WTC11 (cell line): ENCODE data around the gene SMIM5. TPM values are rescaled to one million over a fixed set of nuclear protein-coding genes. Genes with fewer than 3 reads are reported as not detected.

Experiments used
- ATAC-seq: fragments of 200-7000 bp; cut with Tn5 transposase; 2 replicates; pipeline ENCODE4 v1.10.0; 2021; ENCODE audit warnings: mild to moderate bottlenecking, moderate library complexity
- CTCF ChIA-PET: fragments of 300-600 bp; sonication (Branson Sonifier 250); formaldehyde crosslinking; loops from one replicate; lab custom pipeline; 2021; ENCODE audit warnings: antibody characterized with exemption; lab: Charles Lee
- POLR2A ChIA-PET: fragments of 350-600 bp; sonication (Branson Sonifier 250); formaldehyde crosslinking; loops from one replicate; lab custom pipeline; 2021; ENCODE audit warnings: antibody characterized with exemption; lab: Charles Lee
- DNase-seq: peaks from one replicate; pipeline ENCODE4 v3.0.0; 2021; ENCODE audit warnings: low spot score
- H3K27ac Mint-ChIP-seq: 2 replicates; pipeline ENCODE4 v1.8.0; 2021; ENCODE audit warnings: mixed read lengths
- H3K27me3 Mint-ChIP-seq: 2 replicates; pipeline ENCODE4 v1.8.0; 2021; ENCODE audit warnings: low read depth, mild to moderate bottlenecking, moderate library complexity, mixed read lengths
- H3K36me3 Mint-ChIP-seq: 2 replicates; pipeline ENCODE4 v1.8.0; 2021; ENCODE audit warnings: mixed read lengths
- H3K4me1 Mint-ChIP-seq: 2 replicates; pipeline ENCODE4 v1.8.0; 2022; ENCODE audit warnings: mixed read lengths
- H3K4me3 Mint-ChIP-seq: 2 replicates; pipeline ENCODE4 v1.8.0; 2021; ENCODE audit warnings: mild to moderate bottlenecking, moderate library complexity, mixed read lengths
- H3K9me3 Mint-ChIP-seq: 2 replicates; pipeline ENCODE4 v1.8.0; 2021; ENCODE audit warnings: mixed read lengths
- CREM ChIP-seq: sonication (generic); formaldehyde crosslinking; IDR thresholded peaks from 2 replicates; pipeline ENCODE4 v1.8.1; 2022; ENCODE audit warnings: mild to moderate bottlenecking, missing genetic modification reagents, moderate library complexity
- E2F5 ChIP-seq: sonication (generic); formaldehyde crosslinking; IDR thresholded peaks from 2 replicates; pipeline ENCODE4 v1.8.1; 2022; ENCODE audit warnings: mild to moderate bottlenecking, moderate library complexity, missing genetic modification reagents
- ETV6 ChIP-seq: sonication (generic); formaldehyde crosslinking; IDR thresholded peaks from 2 replicates; pipeline ENCODE4 v1.8.1; 2022; ENCODE audit warnings: mild to moderate bottlenecking, missing genetic modification reagents
- FOXK1 ChIP-seq: sonication (generic); formaldehyde crosslinking; IDR thresholded peaks from 2 replicates; pipeline ENCODE4 v1.8.0; 2022; ENCODE audit warnings: mild to moderate bottlenecking, moderate library complexity, missing genetic modification reagents
- GABPB1 ChIP-seq: sonication (generic); formaldehyde crosslinking; IDR thresholded peaks from 2 replicates; pipeline ENCODE4 v1.8.1; 2023; ENCODE audit warnings: mild to moderate bottlenecking, missing genetic modification reagents
- KAT7 ChIP-seq: sonication (generic); formaldehyde crosslinking; IDR thresholded peaks from 2 replicates; pipeline ENCODE4 v1.8.1; 2023; ENCODE audit warnings: missing genetic modification reagents, mild to moderate bottlenecking, borderline replicate concordance
- MXD4 ChIP-seq: fragments of 250-450 bp; sonication (Bioruptor Pico); IDR thresholded peaks from 2 replicates; pipeline ENCODE4 v1.8.0; 2021; ENCODE audit warnings: mild to moderate bottlenecking, moderate library complexity, borderline replicate concordance
- MYBL2 ChIP-seq: sonication (generic); formaldehyde crosslinking; IDR thresholded peaks from 2 replicates; pipeline ENCODE4 v1.8.1; 2023; ENCODE audit warnings: mild to moderate bottlenecking, moderate library complexity, missing genetic modification reagents
- NFE2L1 ChIP-seq: sonication (generic); formaldehyde crosslinking; IDR thresholded peaks from 2 replicates; pipeline ENCODE4 v1.8.1; 2023; ENCODE audit warnings: missing genetic modification reagents
- NR2C2 ChIP-seq: sonication (generic); formaldehyde crosslinking; IDR thresholded peaks from 2 replicates; pipeline ENCODE4 v1.8.0; 2022; ENCODE audit warnings: mild to moderate bottlenecking, missing genetic modification reagents
- OVOL2 ChIP-seq: fragments of 250-450 bp; sonication (Bioruptor Pico); IDR thresholded peaks from 2 replicates; pipeline ENCODE4 v1.9.0; 2021; ENCODE audit warnings: mild to moderate bottlenecking, borderline replicate concordance
- RORB ChIP-seq: fragments of 250-450 bp; sonication (Bioruptor Pico); IDR thresholded peaks from 2 replicates; pipeline ENCODE4 v1.9.0; 2021; ENCODE audit warnings: mild to moderate bottlenecking
- SMAD3 ChIP-seq: sonication (generic); formaldehyde crosslinking; IDR thresholded peaks from 2 replicates; pipeline ENCODE4 v1.8.0; 2022; ENCODE audit warnings: missing genetic modification reagents, mild to moderate bottlenecking, borderline replicate concordance
- SMAD4 ChIP-seq: sonication (generic); formaldehyde crosslinking; IDR thresholded peaks from 2 replicates; pipeline ENCODE4 v1.8.0; 2022; ENCODE audit warnings: mild to moderate bottlenecking, missing genetic modification reagents
- ZMAT4 ChIP-seq: fragments of 250-450 bp; sonication (Bioruptor Pico); IDR thresholded peaks from 2 replicates; pipeline ENCODE4 v1.9.0; 2021; ENCODE audit warnings: mild to moderate bottlenecking
- ZNF138 ChIP-seq: sonication (generic); formaldehyde crosslinking; conservative IDR thresholded peaks from 2 replicates; pipeline ENCODE4 v1.8.1; 2022; ENCODE audit warnings: mild to moderate bottlenecking, moderate library complexity, missing genetic modification reagents
- ZNF219 ChIP-seq: sonication (generic); formaldehyde crosslinking; IDR thresholded peaks from 2 replicates; pipeline ENCODE4 v1.8.0; 2023; ENCODE audit warnings: missing genetic modification reagents, mild to moderate bottlenecking, borderline replicate concordance
- ZNF416 ChIP-seq: fragments of 250-450 bp; sonication (Bioruptor Pico); IDR thresholded peaks from 2 replicates; pipeline ENCODE4 v1.9.0; 2021; ENCODE audit warnings: mild to moderate bottlenecking, inconsistent platforms
- ZNF532 ChIP-seq: fragments of 250-450 bp; sonication (Bioruptor Pico); IDR thresholded peaks from 2 replicates; pipeline ENCODE4 v1.9.0; 2021; ENCODE audit warnings: mild to moderate bottlenecking, borderline replicate concordance
- total RNA-seq: library from RNA; stranded (reverse); gene quantifications from 3 replicates; pipeline ENCODE4 v1.2.3, GENCODE V29; 2021

Gene SMIM5
- total RNA-seq, 1 experiment from 2014 or later: not detected

- TF ChIP-seq ZNF219 (CRISPR knock-in tag): no peak
- no peak for TF ChIP-seq GABPB1 (CRISPR knock-in tag)
- TF ChIP-seq SMAD3 (CRISPR knock-in tag): no peak
- TF ChIP-seq CREM: no peak
- TF ChIP-seq E2F5: no peak
- TF ChIP-seq ETV6 (CRISPR knock-in tag): no peak
- TF ChIP-seq MXD4 (CRISPR knock-in tag): no peak
- TF ChIP-seq NR2C2 (CRISPR knock-in tag): no peak
- no peak for TF ChIP-seq KAT7 (CRISPR knock-in tag)
- TF ChIP-seq, all 79 proteins: peak for 0
Measured at GRCh38 chr17:75645501-75645888, 12.3 kb downstream of the SMIM5 start (continued).

GRCh38 chr17:75645889-75646637 is 12.8 kb downstream of the SMIM5 start:
- no peaks in the 10 kb centered on the region for H3K27me3 Mint-ChIP-seq
- POLR2A ChIA-PET: no interaction called here
- TF ChIP-seq CREM (no peak), GABPB1 (CRISPR knock-in tag) (0 out of 2 replicates have a peak, but pooled peaks have one; percentile 10)
- ATAC-seq (no peak), DNase-seq (no peak)
- CTCF ChIA-PET: interaction anchor here (0.8 to 22.8 kb wide), 8 partner anchors 13 to 107 kb away, joined by 3 to 456 read pairs (median 9); partner anchors contain the start of gene SMIM5
- H3K27ac Mint-ChIP-seq: peak overlapping the region; percentile 57
- H3K4me1 Mint-ChIP-seq: peaks cover 18% of the 10 kb centered on the region
- H3K9me3 Mint-ChIP-seq: no peaks in the 10 kb centered on the region
- peaks cover 16% of the 10 kb centered on the region for H3K36me3 Mint-ChIP-seq
- no peak overlapping the region for H3K4me3 Mint-ChIP-seq

GRCh38 chr17:75646638-75646992 is 13.4 kb downstream of the SMIM5 start:
- TF ChIP-seq RORB (CRISPR knock-in tag): no peak
- TF ChIP-seq ZNF532 (CRISPR knock-in tag): no peak
- TF ChIP-seq ZNF138 (CRISPR knock-in tag): no peak
- TF ChIP-seq MYBL2: no peak
- no peak for TF ChIP-seq E2F5
- no peak for TF ChIP-seq FOXK1 (CRISPR knock-in tag)
- no peak for TF ChIP-seq NFE2L1 (CRISPR knock-in tag)
- TF ChIP-seq OVOL2 (CRISPR knock-in tag): no peak
- no peak for TF ChIP-seq ZNF416
- TF ChIP-seq SMAD4 (CRISPR knock-in tag): no peak
- TF ChIP-seq ZMAT4 (CRISPR knock-in tag): no peak
- H3K27me3 Mint-ChIP-seq: no peaks in the 10 kb centered on the region
- H3K4me1 Mint-ChIP-seq: peaks cover 18% of the 10 kb centered on the region
- no peak overlapping the region for H3K27ac Mint-ChIP-seq
- no peaks in the 10 kb centered on the region for H3K9me3 Mint-ChIP-seq
- POLR2A ChIA-PET: no interaction called here
- CTCF ChIA-PET: interaction anchor here (0.8 to 22.8 kb wide), 7 partner anchors 13 to 107 kb away, joined by 3 to 456 read pairs (median 12); partner anchors contain the start of gene SMIM5
- no peak for ATAC-seq
- DNase-seq: no peak
- peaks cover 21% of the 10 kb centered on the region for H3K36me3 Mint-ChIP-seq
- no peak overlapping the region for H3K4me3 Mint-ChIP-seq
